Measurements from ENCODE around the gene CRYBG3.

DNA sequence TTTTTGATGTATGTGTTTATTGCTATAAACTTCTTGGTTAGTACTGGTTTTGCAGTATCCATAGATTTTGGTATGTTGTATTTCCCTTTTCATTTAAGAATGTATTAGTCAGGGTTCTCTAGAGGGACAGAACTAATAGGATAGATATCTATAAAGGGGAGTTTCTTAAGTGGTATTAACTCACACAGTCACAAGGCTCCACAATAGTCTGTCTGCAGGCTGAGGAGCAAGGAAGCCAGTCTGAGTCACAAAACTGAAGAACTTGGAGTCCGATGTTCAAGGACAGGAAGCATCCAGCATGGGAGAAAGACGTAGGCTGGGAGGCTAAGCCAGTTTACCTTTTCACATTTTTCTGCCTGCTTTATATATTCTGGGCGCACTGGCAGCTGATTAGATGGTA lies 48.9 kb upstream of the CRYBG3 start:
- no peak for TF ChIP-seq POLR2A (IDR thresholded peaks at IDR 0.05)
- TF ChIP-seq, protein P1, sequence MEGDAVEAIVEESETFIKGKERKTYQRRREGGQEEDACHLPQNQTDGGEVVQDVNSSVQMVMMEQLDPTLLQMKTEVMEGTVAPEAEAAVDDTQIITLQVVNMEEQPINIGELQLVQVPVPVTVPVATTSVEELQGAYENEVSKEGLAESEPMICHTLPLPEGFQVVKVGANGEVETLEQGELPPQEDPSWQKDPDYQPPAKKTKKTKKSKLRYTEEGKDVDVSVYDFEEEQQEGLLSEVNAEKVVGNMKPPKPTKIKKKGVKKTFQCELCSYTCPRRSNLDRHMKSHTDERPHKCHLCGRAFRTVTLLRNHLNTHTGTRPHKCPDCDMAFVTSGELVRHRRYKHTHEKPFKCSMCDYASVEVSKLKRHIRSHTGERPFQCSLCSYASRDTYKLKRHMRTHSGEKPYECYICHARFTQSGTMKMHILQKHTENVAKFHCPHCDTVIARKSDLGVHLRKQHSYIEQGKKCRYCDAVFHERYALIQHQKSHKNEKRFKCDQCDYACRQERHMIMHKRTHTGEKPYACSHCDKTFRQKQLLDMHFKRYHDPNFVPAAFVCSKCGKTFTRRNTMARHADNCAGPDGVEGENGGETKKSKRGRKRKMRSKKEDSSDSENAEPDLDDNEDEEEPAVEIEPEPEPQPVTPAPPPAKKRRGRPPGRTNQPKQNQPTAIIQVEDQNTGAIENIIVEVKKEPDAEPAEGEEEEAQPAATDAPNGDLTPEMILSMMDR (IDR thresholded peaks at IDR 0.05): no peak

Data from esophagus squamous epithelium (tissue), 4 donors.